CD14-positive monocyte (primary cell): ENCODE results near the gene CNNM3. TPM values are rescaled to one million over a fixed set of nuclear protein-coding genes. Genes with fewer than 3 reads are reported as not detected.
"Not testable (repeated sequence)": the region's sequence is repeated elsewhere in the genome, so short reads cannot be mapped to it uniquely, and the experiment has no call there.

Experiments
- DNase-seq, 3 donors: peaks; one replicate each; pipeline ENCODE4 v3.0.0-alpha.2; 2011 to 2022
- H2AFZ ChIP-seq: 2 replicates; pipeline ENCODE4 v1.6.0; 2012; ENCODE audit warnings: mild to moderate bottlenecking, low read depth, low read length, inconsistent platforms; ENCODE audit not compliant: insufficient read depth, poor library complexity, severe bottlenecking
- H3K27ac ChIP-seq, 2 donors: 1 replicate in 1 of 2; 2 replicates in 1 of 2; pipeline ENCODE4 v1.5.1; 2012 to 2013; ENCODE audit warnings: low read length in 2 of 2, control low read depth in 1 of 2, inconsistent platforms in 1 of 2, low read depth in 1 of 2, mild to moderate bottlenecking in 1 of 2
- H3K27me3 ChIP-seq, 2 donors: one replicate each; pipeline versions ENCODE4 v1.6.0 to v1.6.1; 2011 to 2013; ENCODE audit warnings: low read length in 2 of 2; ENCODE audit not compliant: control insufficient read depth in 2 of 2, insufficient read depth in 2 of 2
- H3K36me3 ChIP-seq, 2 donors: replicated peaks in 1 of 2; 1 replicate in 1 of 2; 2 replicates in 1 of 2; pipeline versions ENCODE4 v1.5.1 to v1.6.1; 2012 to 2013; ENCODE audit warnings: low read length in 2 of 2, control low read depth in 1 of 2, inconsistent platforms in 1 of 2, mild to moderate bottlenecking in 1 of 2; ENCODE audit not compliant: insufficient read depth in 2 of 2, control insufficient read depth in 1 of 2
- H3K4me1 ChIP-seq, 2 donors: 1 replicate in 1 of 2; 2 replicates in 1 of 2; pipeline versions ENCODE4 v1.5.1 to v1.6.1; 2012 to 2013; ENCODE audit warnings: low read length in 2 of 2, control low read depth in 1 of 2, inconsistent platforms in 1 of 2, mild to moderate bottlenecking in 1 of 2, moderate library complexity in 1 of 2; ENCODE audit not compliant: insufficient read depth in 2 of 2, control insufficient read depth in 1 of 2
- H3K4me2 ChIP-seq: replicated peaks from 2 replicates; pipeline ENCODE3; 2012; ENCODE audit warnings: low read length, moderate library complexity, mild to moderate bottlenecking; ENCODE audit not compliant: poor library complexity, severe bottlenecking; ENCODE audit errors: extremely low read depth
- H3K4me3 ChIP-seq, 3 experiments: fragments of 200-600 bp in 1 of 3; sonication (generic) in 1 of 3; replicated peaks in 1 of 3; 1 replicate in 2 of 3; 2 replicates in 1 of 3; pipeline ENCODE4 v1.5.1; 2011 to 2013; ENCODE audit warnings: low read length in 3 of 3, mild to moderate bottlenecking in 3 of 3, control low read depth in 2 of 3, low read depth in 2 of 3, inconsistent platforms in 1 of 3, moderate library complexity in 1 of 3
- H3K79me2 ChIP-seq: 2 replicates; pipeline ENCODE4 v1.6.0; 2012; ENCODE audit warnings: mild to moderate bottlenecking, control low read depth, inconsistent platforms, low read length, moderate library complexity; ENCODE audit not compliant: insufficient read depth
- H3K9ac ChIP-seq: 2 replicates; pipeline ENCODE4 v1.6.0; 2017; ENCODE audit warnings: low read length, mild to moderate bottlenecking; ENCODE audit not compliant: insufficient read depth, poor library complexity, severe bottlenecking
- H3K9me3 ChIP-seq, 2 donors: replicated peaks in 1 of 2; 1 replicate in 1 of 2; 2 replicates in 1 of 2; pipeline versions ENCODE4 v1.5.1 to v1.6.1; 2012 to 2013; ENCODE audit warnings: low read length in 2 of 2, control low read depth in 1 of 2; ENCODE audit not compliant: control insufficient read depth in 1 of 2, insufficient read depth in 1 of 2
- H4K20me1 ChIP-seq: 2 replicates; pipeline ENCODE4 v1.6.0; 2012; ENCODE audit warnings: mild to moderate bottlenecking, low read length, control low read depth, moderate library complexity; ENCODE audit not compliant: insufficient read depth
- H3K27ac Mint-ChIP-seq, 7 donors: one replicate each; pipeline ENCODE4 v1.8.0; 2020; ENCODE audit warnings: mild to moderate bottlenecking in 7 of 7, mixed read lengths in 7 of 7, moderate library complexity in 6 of 7, inconsistent platforms in 2 of 7
- H3K27me3 Mint-ChIP-seq, 3 donors: one replicate each; pipeline ENCODE4 v1.8.0; 2021 to 2022; ENCODE audit warnings: low read depth in 3 of 3, mild to moderate bottlenecking in 3 of 3, mixed read lengths in 3 of 3, moderate library complexity in 3 of 3, inconsistent platforms in 1 of 3
- H3K36me3 Mint-ChIP-seq, 2 donors: one replicate each; pipeline ENCODE4 v1.8.0; 2020; ENCODE audit warnings: mixed read lengths in 2 of 2, inconsistent platforms in 1 of 2, mild to moderate bottlenecking in 1 of 2
- H3K4me1 Mint-ChIP-seq: one replicate; pipeline ENCODE4 v1.8.0; 2020; ENCODE audit warnings: mild to moderate bottlenecking, mixed read lengths
- H3K4me3 Mint-ChIP-seq, 2 donors: one replicate each; pipeline ENCODE4 v1.8.0; 2020; ENCODE audit warnings: mild to moderate bottlenecking in 2 of 2, mixed read lengths in 2 of 2, moderate library complexity in 1 of 2
- H3K9me3 Mint-ChIP-seq, 7 donors: one replicate each; pipeline ENCODE4 v1.8.0; 2020 to 2022; ENCODE audit warnings: mixed read lengths in 7 of 7, mild to moderate bottlenecking in 6 of 7, moderate library complexity in 6 of 7, inconsistent platforms in 2 of 7
- WGBS: methylation state at CpG from one replicate; pipeline ENCODE4 v1.1.5; 2013; ENCODE audit warnings: missing lambda C conversion rate; ENCODE audit not compliant: insufficient coverage; 5-methylcytosine and 5-hydroxymethylcytosine counted together
- intact Hi-C, 2 donors: fragments of 100-400 bp; cut with micrococcal nuclease; formaldehyde crosslinking; loops; one replicate each; pipeline versions ENCODE4 v1.15.0 to v1.15.1; 2023
- polyA plus RNA-seq, 3 donors: library from polyadenylated mRNA; depleted of rRNA in 1 of 3; unstranded in 2 of 3; stranded (reverse) in 1 of 3; fragments of 300-500 nt in 2 of 3; fragments of >200 nt in 1 of 3; fragmentation: Illumina TruSeq in 2 of 3; gene quantifications; 1 replicate in 2 of 3; 2 replicates in 1 of 3; pipeline ENCODE4 v1.2.3, GENCODE V29; 2012 to 2021
- TF ChIP-seq, protein P1 (sequence below): fragments of 200-600 bp; IDR thresholded peaks from one replicate; pipeline ENCODE4 v1.8.0; 2022; ENCODE audit warnings: antibody characterized with exemption, mild to moderate bottlenecking

The CNNM3 gene
- polyA plus RNA-seq, 3 donors: 1.2 to 12.0 (median 4.9) TPM

DNA sequence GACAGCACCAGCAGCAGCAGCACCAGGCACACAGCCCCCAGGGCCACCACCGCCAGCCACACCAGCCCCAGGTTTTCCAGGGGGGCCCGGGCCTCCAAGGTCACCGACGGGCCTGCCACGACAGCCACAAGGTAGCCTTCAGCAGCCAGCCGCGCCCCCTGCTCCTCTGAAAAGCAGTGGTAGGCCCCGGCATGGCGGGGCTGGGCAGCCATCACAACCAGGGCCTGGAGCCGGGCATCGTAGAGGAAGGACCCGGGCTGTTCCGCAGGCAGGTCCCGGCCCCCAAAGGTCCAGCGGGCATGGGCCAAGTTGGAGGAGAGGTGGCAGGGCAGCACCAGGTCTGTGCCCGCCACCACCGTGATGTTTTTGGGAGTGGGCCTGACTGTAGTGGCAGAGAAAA is 45.0 kb downstream of the CNNM3 start:
- Histone ChIP-seq H3K27me3 (peaks cover 0 to 52% of the 10 kb centered on the region in 2 donors), H3K4me2 (no peak overlapping the region), H2AFZ (no peak overlapping the region), H3K4me1 (peaks cover 48 to 54% of the 10 kb centered on the region in 2 donors), H3K4me3 (no peak overlapping the region), H4K20me1 (peaks cover 10% of the 10 kb centered on the region), H3K9ac (no peak overlapping the region), H3K9me3 (no peaks in the 10 kb centered on the region), H3K27ac (no peak overlapping the region), H3K79me2 (peaks cover 13% of the 10 kb centered on the region), H3K36me3 (no peaks in the 10 kb centered on the region)
- Mint-ChIP-seq H3K9me3 (peaks cover 0 to 3% (median 0%) of the 10 kb centered on the region in 7 donors), H3K4me1 (peaks cover 52% of the 10 kb centered on the region), H3K36me3 (peaks cover 18 to 27% of the 10 kb centered on the region in 2 donors), H3K4me3 (peak overlapping the region in 1 of 2 donors; percentile 46), H3K27me3 (peaks cover 31 to 64% (median 49%) of the 10 kb centered on the region in 3 donors), H3K27ac (no peak overlapping the region)
- intact Hi-C loops: no loop called here
- TF ChIP-seq, protein P1, sequence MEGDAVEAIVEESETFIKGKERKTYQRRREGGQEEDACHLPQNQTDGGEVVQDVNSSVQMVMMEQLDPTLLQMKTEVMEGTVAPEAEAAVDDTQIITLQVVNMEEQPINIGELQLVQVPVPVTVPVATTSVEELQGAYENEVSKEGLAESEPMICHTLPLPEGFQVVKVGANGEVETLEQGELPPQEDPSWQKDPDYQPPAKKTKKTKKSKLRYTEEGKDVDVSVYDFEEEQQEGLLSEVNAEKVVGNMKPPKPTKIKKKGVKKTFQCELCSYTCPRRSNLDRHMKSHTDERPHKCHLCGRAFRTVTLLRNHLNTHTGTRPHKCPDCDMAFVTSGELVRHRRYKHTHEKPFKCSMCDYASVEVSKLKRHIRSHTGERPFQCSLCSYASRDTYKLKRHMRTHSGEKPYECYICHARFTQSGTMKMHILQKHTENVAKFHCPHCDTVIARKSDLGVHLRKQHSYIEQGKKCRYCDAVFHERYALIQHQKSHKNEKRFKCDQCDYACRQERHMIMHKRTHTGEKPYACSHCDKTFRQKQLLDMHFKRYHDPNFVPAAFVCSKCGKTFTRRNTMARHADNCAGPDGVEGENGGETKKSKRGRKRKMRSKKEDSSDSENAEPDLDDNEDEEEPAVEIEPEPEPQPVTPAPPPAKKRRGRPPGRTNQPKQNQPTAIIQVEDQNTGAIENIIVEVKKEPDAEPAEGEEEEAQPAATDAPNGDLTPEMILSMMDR: no peak
- 98% methylated on average over 8 of the region's 17 CpGs for WGBS
- no peak for DNase-seq

DNA sequence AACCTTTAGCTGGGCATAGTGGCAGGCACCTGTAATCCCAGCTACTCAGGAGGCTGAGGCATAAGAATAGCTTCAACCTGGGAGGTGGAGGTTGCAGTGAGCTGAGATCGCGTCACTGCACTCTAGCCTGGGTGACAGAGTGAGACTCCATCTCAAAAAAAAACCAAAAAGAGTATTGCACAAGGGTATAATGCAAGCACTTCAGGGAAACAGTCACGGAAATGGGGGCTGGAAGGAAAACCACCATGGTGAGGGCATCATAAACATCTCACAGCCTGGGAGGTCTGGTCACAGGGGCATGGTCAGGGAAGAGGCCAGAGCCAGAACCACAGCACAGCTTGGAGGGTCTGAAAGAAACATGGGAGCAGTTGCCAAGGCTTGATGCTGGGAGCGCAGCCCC is 47.0 kb downstream of the CNNM3 start:
- H3K9ac ChIP-seq, H3K36me3 ChIP-seq, H3K9me3 Mint-ChIP-seq, H3K9me3 ChIP-seq, H2AFZ ChIP-seq, H3K27ac ChIP-seq, intact Hi-C loops, H3K79me2 ChIP-seq: not testable (repeated sequence)
- Mint-ChIP-seq H3K4me3 (peak overlapping the region in 1 of 2 donors; percentile 75), H3K27me3 (peaks cover 45 to 83% (median 58%) of the 10 kb centered on the region in 3 donors), H3K36me3 (peaks cover 24 to 27% of the 10 kb centered on the region in 2 donors), H3K27ac (peak overlapping the region in 6 of 7 donors; percentile 19 to 89 (median 72)), H3K4me1 (peaks cover 60% of the 10 kb centered on the region)
- Histone ChIP-seq H3K4me3 (peak overlapping the region in 1 of 3 experiments; percentile 36), H4K20me1 (peaks cover 14% of the 10 kb centered on the region), H3K27me3 (peaks cover 0 to 72% of the 10 kb centered on the region in 2 donors), H3K4me2 (peak overlapping the region; percentile 14), H3K4me1 (peaks cover 56 to 59% of the 10 kb centered on the region in 2 donors)
- 31% methylated on average over 4 of the region's 4 CpGs for WGBS
- DNase-seq: peak in 2 of 3 donors; percentile 59 to 74
